22Rv1 (cell line): ENCODE data around the gene RHBDD2.
"Not testable (repeated sequence)": the region's sequence is repeated elsewhere in the genome, so short reads cannot be mapped to it uniquely, and the experiment has no call there.

ENCODE experiments used
- CTCF ChIP-seq: fragments of 450-650 bp; IDR thresholded peaks from 2 replicates; pipeline ENCODE4 v1.5.1; 2017; ENCODE audit warnings: mild to moderate bottlenecking
- ZFX ChIP-seq: fragments of 450-650 bp; IDR thresholded peaks from 2 replicates; pipeline ENCODE4 v1.6.1; 2017; ENCODE audit warnings: antibody characterized with exemption, borderline replicate concordance

GRCh38 chr7:75891237-75891636 lies 12.4 kb downstream of the RHBDD2 start:
- TF ChIP-seq CTCF, ZFX: not testable (repeated sequence)
